Thyroid gland (tissue), 4 donors: ENCODE measurements around the gene RALY. TPM values are rescaled to one million over a fixed set of nuclear protein-coding genes. Genes with fewer than 3 reads are reported as not detected.
A peak's percentile ranks its signal among the peaks of the same experiment; 100 is the strongest.

Experiments used
- DNase-seq, 2 donors: peaks; one replicate each; pipeline ENCODE4 v3.0.0-alpha.2; 2019
- H3K27ac ChIP-seq, 3 donors: fragments of 200-600 bp; sonication (generic); 1 replicate in 2 of 3; 2 replicates in 1 of 3; pipeline ENCODE4 v1.5.1; 2016 to 2019; ENCODE audit warnings: mild to moderate bottlenecking in 1 of 3, moderate library complexity in 1 of 3
- H3K27me3 ChIP-seq: fragments of 200-600 bp; sonication (generic); one replicate; pipeline ENCODE4 v1.5.1; 2019
- H3K36me3 ChIP-seq, 2 donors: fragments of 200-600 bp; sonication (generic); one replicate each; pipeline ENCODE4 v1.5.1; 2016 to 2019
- H3K4me1 ChIP-seq, 2 donors: fragments of 200-600 bp; sonication (generic); one replicate each; pipeline ENCODE4 v1.5.1; 2017 to 2019
- H3K4me3 ChIP-seq, 3 donors: fragments of 200-600 bp; sonication (generic); replicated peaks in 1 of 3; 1 replicate in 2 of 3; 2 replicates in 1 of 3; pipeline ENCODE4 v1.5.1; 2016; ENCODE audit warnings: mild to moderate bottlenecking in 1 of 3
- H3K9me3 ChIP-seq: fragments of 200-600 bp; sonication (generic); one replicate; pipeline ENCODE4 v1.5.1; 2017
- POLR2A ChIP-seq, 2 donors: fragments of 450-650 bp; IDR thresholded peaks; one replicate each; pipeline ENCODE4 v1.6.1; 2017; ENCODE audit warnings: antibody characterized with exemption in 2 of 2, mild to moderate bottlenecking in 2 of 2, moderate library complexity in 1 of 2
- WGBS, 2 donors: methylation state at CpG; one replicate each; pipeline ENCODE4 v1.1.5; 2017; 5-methylcytosine and 5-hydroxymethylcytosine counted together
- intact Hi-C: fragments of 100-400 bp; cut with DNase I; formaldehyde crosslinking; loops from one replicate; pipeline ENCODE4 v1.15.1; 2023
- total RNA-seq, 4 donors: library from RNA; depleted of rRNA; stranded (reverse); fragments of >200 nt; gene quantifications; one replicate each; pipeline ENCODE4 v1.2.3, GENCODE V29; 2016
- TF ChIP-seq, protein P1 (sequence below), 6 experiments: fragments of 200-600 bp in 3 of 6; fragments of 450-650 bp in 3 of 6; sonication (generic) in 3 of 6; IDR thresholded peaks; one replicate each; pipeline ENCODE4 v1.5.1; 2016 to 2019; ENCODE audit warnings: antibody characterized with exemption in 6 of 6, mild to moderate bottlenecking in 2 of 6, inconsistent platforms in 1 of 6, moderate library complexity in 1 of 6

The RALY gene
- total RNA-seq = 100 to 1,000 TPM; 124 to 208 (median 151) TPM

DNA sequence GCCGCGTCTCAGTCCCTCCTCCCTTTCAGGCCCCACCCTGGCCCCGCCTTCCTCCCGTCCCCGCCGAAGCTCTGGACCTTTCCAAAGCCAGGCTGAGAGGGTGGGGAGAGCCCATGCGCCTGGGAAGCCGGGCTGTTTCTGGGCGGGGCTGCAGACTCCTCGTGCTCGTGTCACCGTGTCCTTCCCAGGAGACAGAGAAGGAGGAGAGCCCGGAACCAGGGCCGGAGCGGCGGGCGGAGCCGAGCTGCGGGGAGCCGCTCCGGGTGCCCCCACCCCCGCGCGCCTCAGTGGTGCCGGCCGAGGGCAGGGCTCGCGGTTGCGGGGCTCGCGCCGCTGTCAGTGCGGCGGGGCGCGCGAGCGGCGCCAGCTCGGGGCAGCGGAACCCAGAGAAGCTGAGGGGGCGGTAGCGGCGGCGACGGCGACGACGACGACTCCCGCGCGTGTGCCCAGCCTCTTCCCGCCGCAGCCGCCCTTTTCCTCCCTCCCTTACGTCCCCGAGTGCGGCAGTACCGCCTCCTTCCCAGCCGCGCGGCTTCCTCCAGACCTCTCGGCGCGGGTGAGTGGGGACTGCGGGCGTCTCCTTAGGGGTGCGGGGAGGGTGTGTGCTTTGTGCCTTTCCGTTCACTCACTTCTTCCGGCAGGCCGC lies at the start of gene RALY:
TSS of gene RALY (plus strand) at position 336 of the 646 bp plus-strand sequence. CDS start 78,164 bp downstream, outside the sequence.
- intact Hi-C loops = no loop called here
- no peaks in the 10 kb centered on the region for H3K9me3 ChIP-seq
- peak in 1 of 2 donors; percentile 99 for DNase-seq
- peak within 1 kb of the TSS; percentile 93 to 95 (median 94) for H3K4me3 ChIP-seq
- no peaks in the 10 kb centered on the region for H3K27me3 ChIP-seq
- H3K4me1 ChIP-seq = peaks cover 29 to 49% of the 10 kb centered on the region in 2 donors
- peak within 1 kb of the TSS; percentile 96 to 98 (median 97) for H3K27ac ChIP-seq
- WGBS, 2 donors = 0 to 2% methylated on average over 9 to 18 of the region's 72 CpGs
- no peaks in the 10 kb centered on the region for H3K36me3 ChIP-seq
- TF ChIP-seq, protein P1, sequence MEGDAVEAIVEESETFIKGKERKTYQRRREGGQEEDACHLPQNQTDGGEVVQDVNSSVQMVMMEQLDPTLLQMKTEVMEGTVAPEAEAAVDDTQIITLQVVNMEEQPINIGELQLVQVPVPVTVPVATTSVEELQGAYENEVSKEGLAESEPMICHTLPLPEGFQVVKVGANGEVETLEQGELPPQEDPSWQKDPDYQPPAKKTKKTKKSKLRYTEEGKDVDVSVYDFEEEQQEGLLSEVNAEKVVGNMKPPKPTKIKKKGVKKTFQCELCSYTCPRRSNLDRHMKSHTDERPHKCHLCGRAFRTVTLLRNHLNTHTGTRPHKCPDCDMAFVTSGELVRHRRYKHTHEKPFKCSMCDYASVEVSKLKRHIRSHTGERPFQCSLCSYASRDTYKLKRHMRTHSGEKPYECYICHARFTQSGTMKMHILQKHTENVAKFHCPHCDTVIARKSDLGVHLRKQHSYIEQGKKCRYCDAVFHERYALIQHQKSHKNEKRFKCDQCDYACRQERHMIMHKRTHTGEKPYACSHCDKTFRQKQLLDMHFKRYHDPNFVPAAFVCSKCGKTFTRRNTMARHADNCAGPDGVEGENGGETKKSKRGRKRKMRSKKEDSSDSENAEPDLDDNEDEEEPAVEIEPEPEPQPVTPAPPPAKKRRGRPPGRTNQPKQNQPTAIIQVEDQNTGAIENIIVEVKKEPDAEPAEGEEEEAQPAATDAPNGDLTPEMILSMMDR (IDR thresholded peaks at IDR 0.05) = peak in 1 of 6 experiments; percentile 6
- TF ChIP-seq POLR2A (IDR thresholded peaks at IDR 0.05) = peak; percentile 83 to 94

DNA sequence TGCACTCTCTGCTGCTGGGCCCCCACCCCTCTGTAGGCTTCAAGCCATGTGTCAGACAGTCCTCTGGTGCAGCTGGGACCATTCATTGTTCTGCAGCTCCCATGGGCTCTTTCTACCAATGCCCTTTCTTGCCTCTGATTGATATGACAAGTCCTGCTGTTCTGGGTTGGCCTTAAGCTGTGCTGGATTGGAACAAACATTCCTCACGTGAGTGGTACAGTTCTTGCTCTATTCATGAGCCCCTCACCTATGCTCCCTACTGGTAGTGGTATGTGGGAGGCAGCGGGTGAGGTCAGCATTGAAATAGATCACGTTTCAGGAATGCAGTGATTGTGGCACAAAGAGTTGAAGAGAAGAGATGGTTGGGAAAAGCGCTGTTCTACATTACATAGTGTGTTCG lies 48.8 kb upstream of the RALY start:
- no peak for DNase-seq
- Histone ChIP-seq H3K4me1 (peaks cover 7 to 17% of the 10 kb centered on the region in 2 donors), H3K4me3 (no peak overlapping the region), H3K27ac (no peak overlapping the region), H3K36me3 (no peaks in the 10 kb centered on the region), H3K27me3 (no peaks in the 10 kb centered on the region), H3K9me3 (no peaks in the 10 kb centered on the region)
- 81 to 85% methylated on average over 5 of the region's 5 CpGs for WGBS, 2 donors
- intact Hi-C loops = loop anchor here (5.0 kb wide), 1 partner anchor 127 kb away; no protein-coding TSS in a partner anchor
- no peak for TF ChIP-seq POLR2A (IDR thresholded peaks at IDR 0.05)
- TF ChIP-seq, protein P1 (IDR thresholded peaks at IDR 0.05) = no peak

DNA sequence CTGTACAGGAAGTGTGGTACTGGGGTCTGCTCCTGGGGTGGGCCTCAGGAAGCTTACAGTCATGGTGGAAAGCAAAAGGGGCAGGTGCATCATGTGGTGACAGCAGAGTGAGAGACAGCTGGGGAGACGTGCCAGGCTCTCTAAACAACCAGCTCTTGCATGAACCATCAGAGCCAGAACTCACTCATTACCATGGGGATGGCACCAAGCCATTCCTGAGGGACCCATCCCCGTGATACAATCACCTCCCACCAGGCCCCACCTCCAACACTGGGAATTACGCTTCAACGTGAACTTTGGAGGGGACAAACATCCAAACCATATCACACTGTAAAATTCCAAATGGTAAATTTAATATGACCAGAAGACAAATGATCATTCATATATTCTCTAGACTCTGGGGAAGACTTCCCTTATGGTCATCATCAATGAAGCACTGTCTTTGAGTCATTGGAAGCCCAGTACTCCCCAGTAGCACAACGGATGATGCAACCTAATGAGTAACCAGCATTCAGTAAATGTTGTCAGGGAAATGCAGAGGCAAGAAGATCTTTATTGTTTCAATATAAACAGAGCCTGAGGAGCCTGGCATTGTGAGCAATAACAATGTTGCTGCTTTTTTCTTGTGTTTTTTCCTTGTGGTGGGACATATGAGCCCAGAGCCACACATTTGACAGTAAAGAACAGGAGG lies 48.2 kb upstream of the RALY start:
- Histone ChIP-seq H3K36me3 (no peaks in the 10 kb centered on the region), H3K4me1 (peaks cover 2 to 11% of the 10 kb centered on the region in 2 donors), H3K27ac (no peak overlapping the region), H3K27me3 (no peaks in the 10 kb centered on the region), H3K4me3 (no peak overlapping the region), H3K9me3 (no peaks in the 10 kb centered on the region)
- WGBS, 2 donors = 91 to 92% methylated on average over 5 of the region's 5 CpGs
- TF ChIP-seq POLR2A (IDR thresholded peaks at IDR 0.05) = no peak
- TF ChIP-seq, protein P1 (IDR thresholded peaks at IDR 0.05) = no peak
- DNase-seq = no peak
- intact Hi-C loops = loop anchor here (5.0 kb wide), 1 partner anchor 127 kb away; no protein-coding TSS in a partner anchor

DNA sequence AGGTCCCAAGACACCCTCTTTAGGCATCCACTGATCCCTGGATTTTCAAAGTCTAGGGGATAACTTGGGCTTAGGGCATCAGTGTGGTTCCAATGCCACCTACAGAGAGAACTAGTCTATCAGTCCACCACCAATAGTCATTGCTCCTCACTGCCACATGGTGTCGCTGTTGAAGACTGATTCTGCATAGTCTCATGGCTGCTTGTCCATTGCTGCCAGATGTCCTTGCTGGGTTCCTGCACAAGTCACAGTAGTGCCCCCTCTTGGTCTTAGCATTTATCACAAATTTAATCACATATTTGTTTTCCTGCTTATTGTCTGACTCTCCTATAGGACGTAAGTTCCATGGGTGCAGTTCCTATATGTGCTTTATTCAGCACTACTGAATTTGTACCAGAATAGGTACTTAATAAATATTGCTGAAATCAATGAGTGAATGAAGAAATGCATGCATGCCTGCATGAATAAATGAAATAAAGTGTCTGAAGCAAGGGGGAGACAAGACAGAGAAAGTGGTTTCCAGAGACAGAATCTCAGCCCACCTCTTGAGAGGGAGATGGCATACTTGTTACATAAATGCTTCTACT lies 45.9 kb upstream of the RALY start:
- 39 to 47% methylated on average over 2 of the region's 2 CpGs for WGBS, 2 donors

More for the DNA sequence above, 45.9 kb upstream of the RALY start:
- DNase-seq = no peak
- no peaks in the 10 kb centered on the region for H3K27me3 ChIP-seq
- H3K36me3 ChIP-seq = no peaks in the 10 kb centered on the region
- no peak overlapping the region for H3K4me3 ChIP-seq
- H3K4me1 ChIP-seq = no peaks in the 10 kb centered on the region
- no peaks in the 10 kb centered on the region for H3K9me3 ChIP-seq
- TF ChIP-seq, protein P1 (IDR thresholded peaks at IDR 0.05) = peak in 4 of 6 experiments; percentile 16 to 49 (median 40)
- TF ChIP-seq POLR2A (IDR thresholded peaks at IDR 0.05) = no peak
- intact Hi-C loops = loop anchor here (5.0 kb wide), 1 partner anchor 124 kb away; no protein-coding TSS in a partner anchor
- H3K27ac ChIP-seq = no peak overlapping the region
